IMR-90 (cell line): Measurements from ENCODE around the gene CDK14. TPM values are rescaled to one million over a fixed set of nuclear protein-coding genes. Genes with fewer than 3 reads are reported as not detected.

ENCODE experiments used
- ATAC-seq: fragments of 200-7000 bp; cut with Tn5 transposase; 2 replicates; pipeline ENCODE4 v1.9.1; 2020; ENCODE audit warnings: low read depth, mild to moderate bottlenecking, moderate library complexity
- BruUV-seq: library from RNA; stranded (reverse); fragments of 400-500 nt; replicated peaks from 2 replicates; lab custom pipeline; 2021; lab: Mats Ljungman, UMichigan
- CTCF ChIA-PET: fragments of 300-600 bp; formaldehyde crosslinking; extraction: SDS; loops from one replicate; lab custom pipeline; 2021; ENCODE audit warnings: antibody characterized with exemption; lab: Yijun Ruan, JAX
- POLR2A ChIA-PET: fragments of 300-600 bp; sonication (Branson Sonifier 250); formaldehyde crosslinking; loops from one replicate; lab custom pipeline; 2022; ENCODE audit warnings: antibody characterized with exemption; ENCODE audit not compliant: unreplicated experiment; lab: Charles Lee
- DNase-seq: peaks from one replicate; pipeline ENCODE4 v3.0.0; 2013
- H2AFZ ChIP-seq: replicated peaks from 2 replicates; pipeline ENCODE3; 2013; ENCODE audit warnings: low read length, mild to moderate bottlenecking; ENCODE audit not compliant: poor library complexity
- H2AK5ac ChIP-seq: 2 replicates; pipeline ENCODE4 v1.6.1; 2013; ENCODE audit warnings: low read depth, low read length, inconsistent platforms
- H2AK9ac ChIP-seq: replicated peaks from 2 replicates; pipeline ENCODE3; 2013; ENCODE audit warnings: mild to moderate bottlenecking, low read depth, low read length, moderate library complexity; ENCODE audit not compliant: poor library complexity
- H2BK120ac ChIP-seq: 2 replicates; pipeline ENCODE4 v1.6.1; 2013; ENCODE audit warnings: low read depth, low read length, inconsistent platforms
- H2BK15ac ChIP-seq: 3 replicates; pipeline ENCODE4 v1.6.1; 2013; ENCODE audit warnings: low read depth, low read length, inconsistent platforms
- H2BK20ac ChIP-seq: 2 replicates; pipeline ENCODE4 v1.6.1; 2013; ENCODE audit warnings: low read depth, mild to moderate bottlenecking, inconsistent platforms, low read length, moderate library complexity
- H2BK5ac ChIP-seq: 2 replicates; pipeline ENCODE4 v1.6.1; 2013; ENCODE audit warnings: mild to moderate bottlenecking, low read depth, low read length, inconsistent platforms; ENCODE audit not compliant: poor library complexity, severe bottlenecking
- H3K14ac ChIP-seq: replicated peaks from 2 replicates; pipeline ENCODE4 v1.6.1; 2013; ENCODE audit warnings: low read depth, low read length, inconsistent platforms
- H3K18ac ChIP-seq: 2 replicates; pipeline ENCODE4 v1.6.1; 2013; ENCODE audit warnings: low read depth, low read length, control low read depth
- H3K23ac ChIP-seq: 2 replicates; pipeline ENCODE4 v1.6.1; 2013; ENCODE audit warnings: low read depth, low read length, inconsistent platforms
- H3K27ac ChIP-seq: 2 replicates; pipeline ENCODE4 v1.5.1; 2013; ENCODE audit warnings: mild to moderate bottlenecking, control low read depth, low read length; ENCODE audit not compliant: insufficient read depth
- H3K27me3 ChIP-seq: 2 replicates; pipeline ENCODE4 v1.6.1; 2013; ENCODE audit warnings: low read length; ENCODE audit not compliant: control insufficient read depth, insufficient read depth
- H3K36me3 ChIP-seq: 2 replicates; pipeline ENCODE4 v1.6.1; 2013; ENCODE audit warnings: low read length, mixed read lengths; ENCODE audit not compliant: control insufficient read depth, insufficient read depth
- H3K4ac ChIP-seq: 2 replicates; pipeline ENCODE4 v1.6.1; 2013; ENCODE audit warnings: low read depth, low read length, inconsistent platforms
- H3K4me1 ChIP-seq: 2 replicates; pipeline ENCODE4 v1.6.1; 2013; ENCODE audit warnings: low read length, mixed read lengths; ENCODE audit not compliant: control insufficient read depth, insufficient read depth
- H3K4me2 ChIP-seq: 2 replicates; pipeline ENCODE4 v1.6.1; 2013; ENCODE audit warnings: low read depth, mild to moderate bottlenecking, control low read depth, low read length, moderate library complexity
- H3K4me3 ChIP-seq: 2 replicates; pipeline ENCODE4 v1.5.1; 2013; ENCODE audit warnings: low read depth, mild to moderate bottlenecking, control low read depth, low read length, moderate library complexity; ENCODE audit not compliant: insufficient read depth
- H3K56ac ChIP-seq: 2 replicates; pipeline ENCODE4 v1.6.1; 2013; ENCODE audit warnings: low read length, inconsistent platforms; ENCODE audit not compliant: insufficient read depth; ENCODE audit errors: extremely low read depth
- H3K79me1 ChIP-seq, 2 experiments: 2 replicates each; pipeline ENCODE4 v1.6.1; 2013; ENCODE audit warnings: low read length in 2 of 2, inconsistent platforms in 1 of 2, low read depth in 1 of 2
- H3K9ac ChIP-seq: 2 replicates; pipeline ENCODE4 v1.6.1; 2013; ENCODE audit warnings: low read depth, low read length, control low read depth
- H3K9me1 ChIP-seq: 2 replicates; pipeline ENCODE4 v1.6.1; 2013; ENCODE audit warnings: low read length, inconsistent platforms; ENCODE audit not compliant: insufficient read depth
- H3K9me3 ChIP-seq: 2 replicates; pipeline ENCODE4 v1.6.1; 2013; ENCODE audit warnings: low read length; ENCODE audit not compliant: control insufficient read depth, insufficient read depth
- H4K20me1 ChIP-seq: 2 replicates; pipeline ENCODE4 v1.6.1; 2013; ENCODE audit warnings: low read length, inconsistent platforms; ENCODE audit not compliant: insufficient read depth
- H4K5ac ChIP-seq: 2 replicates; pipeline ENCODE4 v1.6.1; 2013; ENCODE audit warnings: mild to moderate bottlenecking, low read depth, low read length, control low read depth
- H4K8ac ChIP-seq, 2 experiments: 2 replicates each; pipeline ENCODE4 v1.6.1; 2013; ENCODE audit warnings: low read depth in 2 of 2, low read length in 2 of 2, control low read depth in 1 of 2, inconsistent platforms in 1 of 2
- H4K91ac ChIP-seq: 2 replicates; pipeline ENCODE4 v1.6.1; 2013; ENCODE audit warnings: low read depth, low read length, inconsistent platforms; ENCODE audit not compliant: insufficient read depth
- CEBPB ChIP-seq: IDR thresholded peaks from 2 replicates; pipeline ENCODE4 v1.6.1; 2012; ENCODE audit warnings: low read depth, low read length, improper control_type of control experiment
- NFE2L2 ChIP-seq: fragments of 150-350 bp; IDR thresholded peaks from 2 replicates; pipeline ENCODE4 v1.6.1; 2016; ENCODE audit warnings: low read depth, mild to moderate bottlenecking, low read length
- RCOR1 ChIP-seq: IDR thresholded peaks from 2 replicates; pipeline ENCODE4 v1.6.1; 2012; ENCODE audit warnings: mild to moderate bottlenecking, low read length, improper control_type of control experiment; ENCODE audit not compliant: insufficient replicate concordance
- RFX5 ChIP-seq: IDR thresholded peaks from 2 replicates; pipeline ENCODE4 v1.8.0; 2012; ENCODE audit warnings: low read depth, mild to moderate bottlenecking, low read length, moderate library complexity
- dilution Hi-C: fragments of 300-500 bp; cut with HindIII; formaldehyde crosslinking; loops from one replicate; pipeline ENCODE4 v1.14.3; 2018; ENCODE audit warnings: low sequenced_read_pairs; ENCODE audit not compliant: unreplicated experiment
- in situ Hi-C: fragments of 300-500 bp; cut with MboI; formaldehyde crosslinking; loops from 3 replicates; pipeline ENCODE4 v1.14.3; 2019; ENCODE audit warnings: low sequenced_read_pairs, inconsistent platforms, mixed read lengths
- intact Hi-C: fragments of 100-400 bp; cut with micrococcal nuclease; formaldehyde crosslinking; loops from 2 replicates; pipeline ENCODE4 v1.10.0; 2022
- polyA plus RNA-seq, 3 experiments: library from polyadenylated mRNA; depleted of rRNA; stranded (reverse); fragments of >200 nt; gene quantifications; 2 replicates each; pipeline ENCODE4 v1.2.3, GENCODE V29; 2012; ENCODE audit warnings: low replicate concordance in 1 of 3
- total RNA-seq: library from RNA; depleted of rRNA; stranded (reverse); fragments of >200 nt; gene quantifications from 2 replicates; pipeline ENCODE4 v1.2.3, GENCODE V29; 2012

CDK14 gene
- total and polyA plus RNA-seq, 2 of the 4 experiments (the other 2 are of a cell fraction) = 10.1 to 29.6 TPM

DNA sequence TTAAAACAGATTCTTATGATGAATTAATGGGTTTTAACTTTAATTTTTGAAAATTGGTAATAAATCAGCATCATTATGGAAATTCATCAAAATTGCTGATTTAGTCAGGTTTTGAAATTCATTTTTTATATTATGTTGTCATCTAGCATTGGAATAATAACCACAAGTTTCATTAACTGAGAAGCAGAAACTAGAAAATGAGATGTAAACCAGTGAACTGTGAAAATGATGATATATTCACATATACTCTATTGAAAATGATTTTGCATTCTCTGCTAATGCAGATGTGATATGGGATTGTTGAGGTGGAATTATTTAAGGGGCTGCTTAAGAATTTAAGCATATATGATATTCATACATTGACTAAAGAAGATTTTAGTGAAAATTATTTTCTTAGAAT lies 352.0 kb downstream of the CDK14 start:
- Histone ChIP-seq H2BK20ac (no peak overlapping the region), H3K27ac (no peak overlapping the region), H3K18ac (no peak overlapping the region), H3K14ac (no peak overlapping the region), H2BK15ac (no peak overlapping the region), H3K4ac (no peak overlapping the region), H3K4me1 (no peaks in the 10 kb centered on the region), H2BK120ac (no peak overlapping the region), H2BK5ac (no peak overlapping the region), H3K56ac (no peak overlapping the region), H3K23ac (no peak overlapping the region), H3K4me2 (no peak overlapping the region), H4K5ac (no peak overlapping the region), H2AK5ac (no peak overlapping the region), H3K36me3 (no peaks in the 10 kb centered on the region), H3K9me3 (no peaks in the 10 kb centered on the region), H4K8ac (no peak overlapping the region), H3K4me3 (no peak overlapping the region), H3K9me1 (peaks cover 3% of the 10 kb centered on the region; the same call in 1 of the 2 replicates), H3K9ac (no peak overlapping the region), H2AFZ (no peak overlapping the region), H3K27me3 (no peaks in the 10 kb centered on the region), H4K20me1 (no peaks in the 10 kb centered on the region), H2AK9ac (no peak overlapping the region), H3K79me1 (no peaks in the 10 kb centered on the region), H4K91ac (no peak overlapping the region)
- CTCF ChIA-PET = no interaction called here
- in situ Hi-C loops = no loop called here
- no TSS peak for BruUV-seq
- ATAC-seq = no peak
- TF ChIP-seq NFE2L2 = no peak
- TF ChIP-seq RFX5 = no peak
- no peak for TF ChIP-seq RCOR1
- TF ChIP-seq CEBPB = no peak
- DNase-seq = no peak
- dilution Hi-C loops = no loop called here
- POLR2A ChIA-PET = no interaction called here
- intact Hi-C loops = no loop called here
